Heart left ventricle (tissue), 16 donors: ENCODE data around the gene PLA2G6. TPM values are rescaled to one million over a fixed set of nuclear protein-coding genes. Genes with fewer than 3 reads are reported as not detected.

ENCODE experiments used
- ATAC-seq, 4 donors: fragments of 200-7000 bp; cut with Tn5 transposase; one replicate each; pipeline ENCODE4 v1.9.1; 2020 to 2022; ENCODE audit warnings: moderate library complexity in 4 of 4, mild to moderate bottlenecking in 3 of 4, moderate number of reproducible peaks in 1 of 4
- DNase-seq, 5 donors: peaks; one replicate each; pipeline ENCODE4 v3.0.0-alpha.2; 2020
- H3K27ac ChIP-seq, 12 donors: fragments of 200-600 bp; sonication (generic) in 4 of 12; one replicate each; pipeline versions ENCODE4 v1.5.0 to v1.8.0; 2016 to 2022; ENCODE audit warnings: mild to moderate bottlenecking in 2 of 12
- H3K27me3 ChIP-seq, 9 donors: fragments of 200-600 bp; sonication (generic) in 2 of 9; one replicate each; pipeline versions ENCODE4 v1.5.1 to v1.8.0; 2016 to 2022; ENCODE audit warnings: mild to moderate bottlenecking in 3 of 9
- H3K36me3 ChIP-seq, 9 donors: fragments of 200-600 bp; sonication (generic) in 2 of 9; one replicate each; pipeline versions ENCODE4 v1.5.0 to v1.8.0; 2018 to 2022; ENCODE audit warnings: mild to moderate bottlenecking in 2 of 9
- H3K4me1 ChIP-seq, 12 donors: fragments of 200-600 bp; sonication (generic) in 4 of 12; one replicate each; pipeline versions ENCODE4 v1.5.0 to v1.8.0; 2016 to 2022; ENCODE audit warnings: mild to moderate bottlenecking in 3 of 12
- H3K4me3 ChIP-seq, 12 donors: fragments of 200-600 bp; sonication (generic) in 4 of 12; one replicate each; pipeline versions ENCODE4 v1.5.0 to v1.8.0; 2017 to 2022; ENCODE audit warnings: mild to moderate bottlenecking in 9 of 12, moderate library complexity in 4 of 12
- H3K9me3 ChIP-seq, 12 donors: fragments of 200-600 bp; sonication (generic) in 4 of 12; one replicate each; pipeline versions ENCODE4 v1.5.0 to v1.8.0; 2016 to 2022; ENCODE audit warnings: mild to moderate bottlenecking in 1 of 12
- POLR2A ChIP-seq, 2 donors: fragments of 450-650 bp; IDR thresholded peaks; one replicate each; pipeline ENCODE4 v1.6.1; 2017; ENCODE audit warnings: antibody characterized with exemption in 2 of 2, mild to moderate bottlenecking in 2 of 2, moderate library complexity in 2 of 2
- WGBS, 4 donors: extraction: QIAGEN DNeasy Blood & Tissue Kit in 2 of 4; methylation state at CpG; one replicate each; pipeline versions ENCODE4 v1.1.5 to v1.1.7; 2013 to 2018; 5-methylcytosine and 5-hydroxymethylcytosine counted together
- intact Hi-C, 10 donors: fragments of 100-400 bp; cut with DNase I; formaldehyde crosslinking; loops; one replicate each; pipeline versions ENCODE4 v1.11.1 to v1.14.2; 2022
- long read RNA-seq, 3 donors: library from polyadenylated mRNA; unstranded; transcript quantifications; one replicate each; pipeline ENCODE4 v2.0.0, GENCODE V29; 2020 to 2021
- polyA plus RNA-seq, 2 donors: library from polyadenylated mRNA; stranded (reverse); fragments of 200-250 nt; gene quantifications; one replicate each; pipeline ENCODE4 v1.2.3, GENCODE V29; 2013
- total RNA-seq, 9 donors: library from RNA; depleted of rRNA in 2 of 9; stranded (reverse); fragments of >200 nt in 2 of 9; fragmentation: NEBNext Ultra II Directional in 3 of 9; extraction: Animal tissue kit (Norgen Biotek cat#: 25700) in 3 of 9; gene quantifications; one replicate each; pipeline versions ENCODE4 v1.1.0 to v1.2.4, GENCODE V29; 2016 to 2023
- TF ChIP-seq, protein P1 (sequence below), 12 donors: fragments of 200-600 bp; sonication (generic) in 4 of 12; IDR thresholded peaks; one replicate each; pipeline versions ENCODE4 v1.5.0 to v1.8.0; 2018 to 2022; ENCODE audit warnings: antibody characterized with exemption in 12 of 12, mild to moderate bottlenecking in 5 of 12
- donor health status: ischemic (EF 13 %, LVEDD 7.1; RV severe dilation, severe dysfunction).
- donor health status: healthy with polysubstance abuse.
- donor health status: DM: no; HTN: yes; CAD: no.
- donor health status: DM: no; HTN: no; CAD: no.
- donor health status: ischemic (EF 25% LVEDD 6.9; RV normal size, moderate dysfunction).
- donor health status: ischemic (EF 25% LVEDD 5.7; RV mildly dilated, moderate dysfunction).
- donor health status: healthy.
- donor health status: DM: yes; HTN: yes; CAD: no.
- donor health status: ischemic (EF 35%, LVEDD 5.7; RV mildly dilated, moderate dysfunction).
- donor health status: nonischemic (EF 11% LVEDD 7.7; RV severe dilation, severe dysfunction).
- donor health status: DM: yes; HTN: yes; CAD: no.
- donor health status: PGD.
- donor health status: ischemic (EF 29% LVEDD 5.4; RV normal size, mild dysfunction).
- donor health status: nonischemic (EF 23%, LVEDD 6.1; RV moderate dilation, normal function).

PLA2G6 gene, protein sequence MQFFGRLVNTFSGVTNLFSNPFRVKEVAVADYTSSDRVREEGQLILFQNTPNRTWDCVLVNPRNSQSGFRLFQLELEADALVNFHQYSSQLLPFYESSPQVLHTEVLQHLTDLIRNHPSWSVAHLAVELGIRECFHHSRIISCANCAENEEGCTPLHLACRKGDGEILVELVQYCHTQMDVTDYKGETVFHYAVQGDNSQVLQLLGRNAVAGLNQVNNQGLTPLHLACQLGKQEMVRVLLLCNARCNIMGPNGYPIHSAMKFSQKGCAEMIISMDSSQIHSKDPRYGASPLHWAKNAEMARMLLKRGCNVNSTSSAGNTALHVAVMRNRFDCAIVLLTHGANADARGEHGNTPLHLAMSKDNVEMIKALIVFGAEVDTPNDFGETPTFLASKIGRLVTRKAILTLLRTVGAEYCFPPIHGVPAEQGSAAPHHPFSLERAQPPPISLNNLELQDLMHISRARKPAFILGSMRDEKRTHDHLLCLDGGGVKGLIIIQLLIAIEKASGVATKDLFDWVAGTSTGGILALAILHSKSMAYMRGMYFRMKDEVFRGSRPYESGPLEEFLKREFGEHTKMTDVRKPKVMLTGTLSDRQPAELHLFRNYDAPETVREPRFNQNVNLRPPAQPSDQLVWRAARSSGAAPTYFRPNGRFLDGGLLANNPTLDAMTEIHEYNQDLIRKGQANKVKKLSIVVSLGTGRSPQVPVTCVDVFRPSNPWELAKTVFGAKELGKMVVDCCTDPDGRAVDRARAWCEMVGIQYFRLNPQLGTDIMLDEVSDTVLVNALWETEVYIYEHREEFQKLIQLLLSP
- total RNA-seq (10 to 100 TPM in 6 of 9 donors, 1 to 10 TPM in 3; 6.1 to 17.9 (median 11.0) TPM), polyA plus RNA-seq (10 to 100 TPM in 1 of 2 donors, 1 to 10 TPM in 1; 4.9 to 14.2 TPM)
- long read RNA-seq, donor 1, partial matches to known transcripts: 3 of 6 reads
- long read RNA-seq, donor 1, other reads (novel, unspliced or antisense): 2 of 6 reads
- long read RNA-seq, donor 2, transcript PLA2G6-203 (16 exons, 3,011 nt): major isoform, 5 of 8 reads
- long read RNA-seq, donor 2, partial matches to known transcripts: 0 of 8 reads
- long read RNA-seq, donor 2, other reads (novel, unspliced or antisense): 3 of 8 reads
- long read RNA-seq, donor 3: 0 reads

DNA sequence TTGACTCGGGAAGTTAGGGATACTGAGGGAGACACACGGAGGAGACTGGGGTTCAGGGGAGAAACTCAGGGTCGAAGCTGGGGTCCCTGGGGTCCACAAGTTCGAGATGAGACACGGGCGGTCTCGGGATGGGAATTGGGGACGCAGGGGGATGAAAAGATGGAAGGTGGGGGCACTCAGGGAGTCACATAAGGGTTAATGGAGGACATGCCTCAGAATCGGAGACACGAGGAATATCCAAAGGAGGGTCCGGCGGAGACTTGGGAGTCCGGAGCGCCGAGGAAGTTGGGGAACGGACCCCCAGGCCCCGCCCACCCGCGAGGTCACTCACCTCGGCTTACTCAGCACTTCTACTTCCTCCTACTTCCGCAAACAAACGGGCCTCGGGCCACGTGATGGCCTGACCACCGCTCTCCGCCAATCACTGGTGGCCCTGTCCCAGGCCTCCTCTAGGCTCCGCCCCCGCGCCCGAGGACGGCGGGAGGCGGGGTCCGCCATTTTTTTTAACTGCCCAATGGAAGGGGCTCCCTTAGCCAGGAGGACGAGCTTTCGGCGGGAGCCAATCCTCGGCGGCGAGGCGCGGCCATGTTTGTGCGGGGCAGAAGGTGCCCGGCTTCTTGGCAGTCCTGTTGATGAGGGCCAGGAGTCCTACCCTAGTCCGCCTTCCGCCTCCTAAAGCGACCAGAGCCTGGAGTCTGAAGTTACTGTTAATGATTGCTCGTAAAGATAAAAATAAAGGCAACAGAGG is at the start of gene PLA2G6:
PLA2G6 (minus strand) TSS at position 378 of the 748 bp plus-strand sequence. CDS start 12,404 bp downstream, outside the sequence.
- Histone ChIP-seq H3K4me1 (peaks cover 3 to 54% (median 23%) of the 10 kb centered on the region in 12 donors), H3K4me3 (peak within 1 kb of the TSS; percentile 48 to 79 (median 64)), H3K27ac (peak within 1 kb of the TSS; percentile 75 to 98 (median 90)), H3K27me3 (no peaks in the 10 kb centered on the region), H3K9me3 (no peaks in the 10 kb centered on the region), H3K36me3 (no peaks in the 10 kb centered on the region)
- TF ChIP-seq, protein P1, sequence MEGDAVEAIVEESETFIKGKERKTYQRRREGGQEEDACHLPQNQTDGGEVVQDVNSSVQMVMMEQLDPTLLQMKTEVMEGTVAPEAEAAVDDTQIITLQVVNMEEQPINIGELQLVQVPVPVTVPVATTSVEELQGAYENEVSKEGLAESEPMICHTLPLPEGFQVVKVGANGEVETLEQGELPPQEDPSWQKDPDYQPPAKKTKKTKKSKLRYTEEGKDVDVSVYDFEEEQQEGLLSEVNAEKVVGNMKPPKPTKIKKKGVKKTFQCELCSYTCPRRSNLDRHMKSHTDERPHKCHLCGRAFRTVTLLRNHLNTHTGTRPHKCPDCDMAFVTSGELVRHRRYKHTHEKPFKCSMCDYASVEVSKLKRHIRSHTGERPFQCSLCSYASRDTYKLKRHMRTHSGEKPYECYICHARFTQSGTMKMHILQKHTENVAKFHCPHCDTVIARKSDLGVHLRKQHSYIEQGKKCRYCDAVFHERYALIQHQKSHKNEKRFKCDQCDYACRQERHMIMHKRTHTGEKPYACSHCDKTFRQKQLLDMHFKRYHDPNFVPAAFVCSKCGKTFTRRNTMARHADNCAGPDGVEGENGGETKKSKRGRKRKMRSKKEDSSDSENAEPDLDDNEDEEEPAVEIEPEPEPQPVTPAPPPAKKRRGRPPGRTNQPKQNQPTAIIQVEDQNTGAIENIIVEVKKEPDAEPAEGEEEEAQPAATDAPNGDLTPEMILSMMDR (IDR thresholded peaks at IDR 0.05): no peak
- TF ChIP-seq POLR2A (IDR thresholded peaks at IDR 0.05): peak in 1 of 2 donors; percentile 59
- intact Hi-C loops: loop anchor here in 1 of 10 donors (1.0 kb wide), 1 partner anchor 20 kb away; the partner anchor contains the start of gene MAFF
- DNase-seq: peak; percentile 99
- ATAC-seq: peak; percentile 96 to 97 (median 96)
- WGBS, 4 donors: 1% methylated on average over 33 to 48 of the region's 48 CpGs

DNA sequence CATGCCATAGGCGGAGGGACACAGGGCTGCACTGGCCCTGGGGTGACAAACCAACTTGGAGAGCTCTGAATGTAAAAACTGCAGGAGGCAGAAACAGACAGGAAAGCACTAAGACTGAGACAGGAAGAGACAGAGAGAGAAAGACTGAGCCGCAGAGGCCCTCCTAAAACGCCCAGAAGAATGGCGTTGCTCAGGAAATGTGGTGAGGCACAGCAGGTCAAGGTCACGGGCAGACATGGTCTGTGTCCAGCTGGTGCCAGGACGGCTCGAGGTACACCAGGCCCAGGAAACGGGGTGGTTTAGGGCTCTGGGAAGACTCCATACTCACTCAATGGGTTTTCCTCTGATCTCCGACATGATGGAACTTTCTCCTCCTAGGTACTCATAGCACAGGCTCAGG is 49.3 kb upstream of the PLA2G6 start:
- Histone ChIP-seq H3K4me1 (peaks cover 0 to 57% (median 22%) of the 10 kb centered on the region in 12 donors), H3K36me3 (peaks cover 0 to 93% (median 77%) of the 10 kb centered on the region in 9 donors), H3K9me3 (no peaks in the 10 kb centered on the region), H3K27me3 (no peaks in the 10 kb centered on the region), H3K4me3 (no peak overlapping the region), H3K27ac (peak overlapping the region in 8 of 12 donors; percentile 8 to 70 (median 56))
- 77 to 87% (median 81%) methylated on average over 9 of the region's 9 CpGs for WGBS, 4 donors
- TF ChIP-seq, protein P1 (IDR thresholded peaks at IDR 0.05): no peak
- TF ChIP-seq POLR2A (IDR thresholded peaks at IDR 0.05): no peak
- no peak for DNase-seq
- intact Hi-C loops: loop anchor here in 6 of 10 donors (1.0 to 10.0 kb wide), 6 partner anchors 114 to 176 kb away; partner anchors contain the start of genes BAIAP2L2 (in 1 of the 6) and PICK1 (in 1 of the 6)
- ATAC-seq: no peak

DNA sequence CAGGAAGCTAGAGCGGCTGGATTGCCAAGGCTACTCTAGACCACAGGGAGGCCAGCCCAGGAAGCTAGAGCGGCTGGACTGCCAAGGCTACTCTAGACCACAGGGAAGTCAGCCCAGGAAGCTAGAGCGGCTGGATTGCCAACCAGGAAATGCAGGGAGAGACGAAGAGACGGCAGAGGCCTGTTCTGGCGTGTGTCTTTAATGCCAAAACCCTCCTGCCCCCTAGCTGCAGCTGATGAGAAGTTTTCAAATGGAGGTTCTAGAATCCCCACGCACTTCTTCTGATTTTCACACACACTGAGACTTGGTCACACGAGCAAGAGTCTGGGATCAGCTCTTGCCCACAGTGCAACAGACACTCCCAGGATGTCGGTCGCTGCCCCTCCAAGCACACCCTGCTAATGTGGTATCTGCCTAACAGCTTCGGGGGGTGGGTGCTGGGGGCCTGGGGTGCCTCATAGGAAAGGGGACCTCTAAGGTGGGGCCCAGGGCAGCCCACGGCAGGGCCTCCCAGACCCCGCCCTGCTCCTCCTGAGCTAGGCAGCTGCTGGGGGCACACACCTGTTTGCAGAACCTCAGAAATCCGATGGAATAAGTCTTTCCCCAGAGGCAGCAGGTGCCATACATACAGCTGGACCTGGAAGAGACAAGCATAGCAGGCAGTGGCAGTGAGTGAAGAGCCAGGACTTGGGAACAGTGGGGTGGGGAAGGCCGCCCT is 48.6 kb upstream of the PLA2G6 start:
- Histone ChIP-seq H3K36me3 (peaks cover 0 to 93% (median 77%) of the 10 kb centered on the region in 9 donors), H3K27me3 (no peaks in the 10 kb centered on the region), H3K27ac (peak overlapping the region in 10 of 12 donors; percentile 8 to 70 (median 56)), H3K4me1 (peaks cover 0 to 51% (median 22%) of the 10 kb centered on the region in 12 donors), H3K9me3 (no peaks in the 10 kb centered on the region), H3K4me3 (no peak overlapping the region)
- ATAC-seq (peak in 2 of 4 donors; percentile 16 to 22), DNase-seq (peak in 1 of 5 donors; percentile 50)
- intact Hi-C loops: loop anchor here in 6 of 10 donors (1.0 to 10.0 kb wide), 6 partner anchors 113 to 175 kb away; partner anchors contain the start of genes BAIAP2L2 (in 1 of the 6) and PICK1 (in 1 of the 6)
- TF ChIP-seq POLR2A (IDR thresholded peaks at IDR 0.05): no peak
- TF ChIP-seq, protein P1 (IDR thresholded peaks at IDR 0.05): peak in 10 of 12 donors; percentile 25 to 53 (median 41)
- WGBS, 4 donors: 48 to 68% (median 67%) methylated on average over 10 to 15 of the region's 15 CpGs
